ENCODE measurements around the gene LYST.

- TF ChIP-seq POLR2A (IDR thresholded peaks at IDR 0.05; ENCODE audit: low read depth, low read length) = no peak
- TF ChIP-seq POLR2AphosphoS5 (IDR thresholded peaks at IDR 0.05; ENCODE audit: low read depth, low read length) = no peak
- TF ChIP-seq TAF1 (IDR thresholded peaks at IDR 0.05; ENCODE audit: borderline replicate concordance, low read depth, low read length) = no peak
These were observed 49.5 kb downstream of the LYST start for GRCh38 chr1:235817101-235817728.
